HEK293T (cell line): ENCODE measurements around the gene PARP12.

Source experiments
- BHLHE40 ChIP-seq: fragments of 450-650 bp; IDR thresholded peaks from 2 replicates; pipeline ENCODE4 v1.6.1; 2016; ENCODE audit warnings: mild to moderate bottlenecking, moderate library complexity, borderline replicate concordance
- FOXA1 ChIP-seq: fragments of 450-650 bp; IDR thresholded peaks from 2 replicates; pipeline ENCODE4 v1.6.1; 2016; ENCODE audit warnings: mild to moderate bottlenecking
- FOXM1 ChIP-seq: fragments of 450-650 bp; IDR thresholded peaks from 2 replicates; pipeline ENCODE4 v1.6.1; 2017; ENCODE audit warnings: mild to moderate bottlenecking, borderline replicate concordance
- SP1 ChIP-seq: fragments of 450-650 bp; IDR thresholded peaks from 2 replicates; pipeline ENCODE4 v1.6.1; 2017
- SUZ12 ChIP-seq: fragments of 450-650 bp; IDR thresholded peaks from 2 replicates; pipeline ENCODE4 v1.6.1; 2016; ENCODE audit warnings: mild to moderate bottlenecking
- ZNF384 ChIP-seq: fragments of 450-650 bp; IDR thresholded peaks from 2 replicates; pipeline ENCODE4 v1.6.1; 2016

DNA sequence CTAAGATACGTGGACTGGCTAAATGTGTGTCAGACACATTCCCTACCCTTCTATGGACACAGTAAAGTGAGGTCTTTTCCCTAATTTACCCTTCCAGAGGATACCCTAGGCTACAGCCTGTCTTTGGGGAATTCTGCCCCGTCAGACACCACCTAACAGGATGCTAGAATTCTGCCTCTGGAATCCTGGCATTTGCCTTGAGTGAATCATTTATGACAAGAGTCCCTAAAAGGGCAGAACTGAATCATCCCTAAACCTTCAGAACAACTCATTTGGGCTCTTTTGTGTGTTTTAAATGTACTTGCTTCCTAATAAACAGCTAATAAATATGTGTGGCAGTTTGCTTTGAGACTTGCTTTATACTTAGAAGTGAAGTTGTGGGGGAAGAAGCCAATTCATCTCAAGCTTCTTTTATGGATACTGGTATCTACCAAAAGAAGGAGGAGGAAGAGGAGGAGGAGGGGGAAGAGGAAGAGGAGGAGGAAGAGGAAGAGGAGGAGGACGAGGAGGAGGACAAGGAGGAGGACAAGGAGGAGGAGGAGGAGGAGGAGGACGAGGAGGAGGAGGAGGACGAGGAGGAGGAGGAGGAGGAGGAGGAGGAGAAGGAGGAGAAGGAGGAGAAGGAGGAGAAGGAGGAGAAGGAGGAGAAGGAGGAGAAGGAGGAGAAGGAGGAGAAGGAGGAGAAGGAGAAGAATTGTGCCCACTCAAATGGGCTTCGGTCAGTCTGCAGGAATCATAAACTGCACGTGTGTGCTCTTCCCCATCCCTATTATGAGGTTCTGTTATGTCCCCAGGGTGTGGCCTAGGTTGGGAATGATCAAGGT is 27.1 kb downstream of the PARP12 start:
- TF ChIP-seq FOXM1, result no peak
- TF ChIP-seq FOXA1, result no peak
- no peak for TF ChIP-seq SUZ12
- TF ChIP-seq BHLHE40, result no peak
- no peak for TF ChIP-seq SP1
- TF ChIP-seq ZNF384, result no peak
